Astrocyte (in vitro differentiated cells and primary cell): ENCODE results near the gene CUL4B. TPM values are rescaled to one million over a fixed set of nuclear protein-coding genes. Genes with fewer than 3 reads are reported as not detected.
A peak's percentile ranks its signal among the peaks of the same experiment; 100 is the strongest.

ENCODE experiments used
- DNase-seq: peaks from one replicate; pipeline ENCODE4 v3.0.0-alpha.2; 2010; ENCODE audit warnings: low read depth
- FAIRE-seq: peaks from 2 replicates; lab custom pipeline; 2011; peaks lifted over from hg19 to GRCh38; lab: Jason Lieb, UNC
- H2AFZ ChIP-seq: 2 replicates; pipeline ENCODE4 v1.6.0; 2012; ENCODE audit warnings: low read depth, low read length, inconsistent platforms
- H3K27ac ChIP-seq: 2 replicates; pipeline ENCODE4 v1.5.1; 2011; ENCODE audit warnings: low read depth, low read length, inconsistent platforms
- H3K27me3 ChIP-seq: 2 replicates; pipeline ENCODE4 v1.6.0; 2011; ENCODE audit warnings: low read length, inconsistent platforms; ENCODE audit not compliant: insufficient read depth
- H3K36me3 ChIP-seq: 2 replicates; pipeline ENCODE4 v1.5.1; 2011; ENCODE audit warnings: low read length, inconsistent platforms; ENCODE audit not compliant: insufficient read depth
- H3K4me1 ChIP-seq: 2 replicates; pipeline ENCODE4 v1.5.1; 2011; ENCODE audit warnings: low read length, inconsistent platforms; ENCODE audit not compliant: insufficient read depth
- H3K4me2 ChIP-seq: 2 replicates; pipeline ENCODE4 v1.6.0; 2012; ENCODE audit warnings: low read length, inconsistent platforms
- H3K4me3 ChIP-seq: 2 replicates; pipeline ENCODE4 v1.5.1; 2011; ENCODE audit warnings: low read depth, mild to moderate bottlenecking, low read length, inconsistent platforms; ENCODE audit not compliant: insufficient read depth
- H3K79me2 ChIP-seq: 2 replicates; pipeline ENCODE4 v1.6.0; 2012; ENCODE audit warnings: mild to moderate bottlenecking, low read length, inconsistent platforms; ENCODE audit not compliant: insufficient read depth
- H3K9ac ChIP-seq: 2 replicates; pipeline ENCODE4 v1.6.0; 2012; ENCODE audit warnings: mild to moderate bottlenecking, low read length, inconsistent platforms
- H3K9me3 ChIP-seq: 2 replicates; pipeline ENCODE4 v1.5.1; 2012; ENCODE audit warnings: low read depth, mild to moderate bottlenecking, low read length, inconsistent platforms; ENCODE audit not compliant: insufficient read depth
- H4K20me1 ChIP-seq: 2 replicates; pipeline ENCODE4 v1.6.0; 2012; ENCODE audit warnings: low read length, inconsistent platforms; ENCODE audit not compliant: insufficient read depth
- H3K27ac Mint-ChIP-seq: one replicate; pipeline ENCODE4 v1.8.0; 2021; ENCODE audit warnings: mild to moderate bottlenecking, mixed read lengths; ENCODE audit not compliant: unreplicated experiment
- H3K27me3 Mint-ChIP-seq: one replicate; pipeline ENCODE4 v1.8.0; 2021; ENCODE audit warnings: low read depth, mixed read lengths; ENCODE audit not compliant: unreplicated experiment
- H3K36me3 Mint-ChIP-seq: one replicate; pipeline ENCODE4 v1.8.0; 2021; ENCODE audit warnings: low read depth, mixed read lengths; ENCODE audit not compliant: unreplicated experiment
- H3K4me1 Mint-ChIP-seq: one replicate; pipeline ENCODE4 v1.8.0; 2021; ENCODE audit warnings: low read depth, mixed read lengths; ENCODE audit not compliant: unreplicated experiment
- H3K4me3 Mint-ChIP-seq: one replicate; pipeline ENCODE4 v1.8.0; 2021; ENCODE audit warnings: mild to moderate bottlenecking, moderate library complexity, mixed read lengths; ENCODE audit not compliant: unreplicated experiment
- H3K9me3 Mint-ChIP-seq: one replicate; pipeline ENCODE4 v1.8.0; 2021; ENCODE audit warnings: mild to moderate bottlenecking, mixed read lengths; ENCODE audit not compliant: unreplicated experiment
- EZH2 ChIP-seq: IDR thresholded peaks from 2 replicates; pipeline ENCODE4 v1.6.1; 2012; ENCODE audit warnings: mild to moderate bottlenecking, low read length, inconsistent platforms; ENCODE audit not compliant: insufficient read depth
- total RNA-seq: library from RNA; stranded (reverse); gene quantifications from 2 replicates; pipeline ENCODE4 v1.2.1, GENCODE V29; 2021
- TF ChIP-seq, protein P1 (sequence below): IDR thresholded peaks from 2 replicates; pipeline ENCODE4 v1.5.1; 2011; ENCODE audit warnings: low read depth, mild to moderate bottlenecking, inconsistent platforms, low read length, moderate library complexity; ENCODE audit not compliant: insufficient read depth

The CUL4B gene
- total RNA-seq, 1 donor from 2014 or later: 102 TPM

DNA sequence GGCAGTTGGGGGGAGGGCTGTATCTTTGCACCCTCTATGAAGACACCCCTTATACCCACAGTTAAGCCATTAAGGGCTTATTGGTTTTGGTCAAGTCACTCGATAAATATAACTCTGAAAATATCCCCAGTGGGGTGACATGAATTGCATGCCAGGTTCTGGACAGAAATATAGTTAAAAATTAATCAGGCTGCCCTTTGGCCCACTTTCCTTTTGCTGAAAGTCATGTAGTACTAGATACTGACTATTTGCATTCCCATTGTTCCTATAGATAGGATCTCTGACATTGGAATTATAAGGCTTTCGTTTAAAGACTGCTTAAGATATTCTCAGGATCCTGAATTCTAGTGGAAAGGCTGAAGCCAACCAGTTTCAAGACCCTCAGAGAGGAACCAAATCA lies 48.1 kb downstream of the CUL4B start:
- Mint-ChIP-seq H3K36me3 (no peaks in the 10 kb centered on the region), H3K9me3 (no peaks in the 10 kb centered on the region), H3K4me3 (no peak overlapping the region), H3K4me1 (peaks cover under 1% of the 10 kb centered on the region), H3K27ac (no peak overlapping the region), H3K27me3 (no peaks in the 10 kb centered on the region)
- Histone ChIP-seq H3K4me3 (no peak overlapping the region), H3K36me3 (no peaks in the 10 kb centered on the region), H3K4me1 (no peaks in the 10 kb centered on the region), H3K4me2 (no peak overlapping the region), H3K27me3 (no peaks in the 10 kb centered on the region), H3K9me3 (no peaks in the 10 kb centered on the region), H3K79me2 (no peaks in the 10 kb centered on the region), H3K27ac (no peak overlapping the region), H4K20me1 (no peaks in the 10 kb centered on the region), H3K9ac (no peak overlapping the region), H2AFZ (no peak overlapping the region)
- TF ChIP-seq EZH2: no peak
- TF ChIP-seq, protein P1, sequence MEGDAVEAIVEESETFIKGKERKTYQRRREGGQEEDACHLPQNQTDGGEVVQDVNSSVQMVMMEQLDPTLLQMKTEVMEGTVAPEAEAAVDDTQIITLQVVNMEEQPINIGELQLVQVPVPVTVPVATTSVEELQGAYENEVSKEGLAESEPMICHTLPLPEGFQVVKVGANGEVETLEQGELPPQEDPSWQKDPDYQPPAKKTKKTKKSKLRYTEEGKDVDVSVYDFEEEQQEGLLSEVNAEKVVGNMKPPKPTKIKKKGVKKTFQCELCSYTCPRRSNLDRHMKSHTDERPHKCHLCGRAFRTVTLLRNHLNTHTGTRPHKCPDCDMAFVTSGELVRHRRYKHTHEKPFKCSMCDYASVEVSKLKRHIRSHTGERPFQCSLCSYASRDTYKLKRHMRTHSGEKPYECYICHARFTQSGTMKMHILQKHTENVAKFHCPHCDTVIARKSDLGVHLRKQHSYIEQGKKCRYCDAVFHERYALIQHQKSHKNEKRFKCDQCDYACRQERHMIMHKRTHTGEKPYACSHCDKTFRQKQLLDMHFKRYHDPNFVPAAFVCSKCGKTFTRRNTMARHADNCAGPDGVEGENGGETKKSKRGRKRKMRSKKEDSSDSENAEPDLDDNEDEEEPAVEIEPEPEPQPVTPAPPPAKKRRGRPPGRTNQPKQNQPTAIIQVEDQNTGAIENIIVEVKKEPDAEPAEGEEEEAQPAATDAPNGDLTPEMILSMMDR: no peak
- no peak for DNase-seq
- no peak for FAIRE-seq

DNA sequence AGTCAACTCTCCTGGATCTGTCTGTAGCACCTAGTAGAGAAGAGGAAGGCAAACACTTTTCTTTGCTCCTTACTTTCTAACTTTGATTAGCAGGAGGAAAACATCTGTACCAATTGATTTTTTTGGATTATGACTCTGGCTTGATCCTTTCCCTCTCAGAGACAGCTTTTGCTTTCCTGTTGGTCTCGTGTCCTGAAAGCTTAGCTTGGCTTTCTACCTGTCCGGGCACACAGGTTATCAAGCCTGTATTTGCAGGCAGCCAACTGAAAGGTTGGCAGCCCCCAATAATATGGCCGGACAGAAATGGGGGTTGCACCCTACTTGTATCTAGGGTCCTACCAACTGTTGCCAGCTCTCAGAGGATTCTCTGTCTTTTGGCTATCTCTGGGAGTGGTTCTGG lies 48.5 kb downstream of the CUL4B start:
- no peaks in the 10 kb centered on the region for H3K79me2 ChIP-seq

DNA sequence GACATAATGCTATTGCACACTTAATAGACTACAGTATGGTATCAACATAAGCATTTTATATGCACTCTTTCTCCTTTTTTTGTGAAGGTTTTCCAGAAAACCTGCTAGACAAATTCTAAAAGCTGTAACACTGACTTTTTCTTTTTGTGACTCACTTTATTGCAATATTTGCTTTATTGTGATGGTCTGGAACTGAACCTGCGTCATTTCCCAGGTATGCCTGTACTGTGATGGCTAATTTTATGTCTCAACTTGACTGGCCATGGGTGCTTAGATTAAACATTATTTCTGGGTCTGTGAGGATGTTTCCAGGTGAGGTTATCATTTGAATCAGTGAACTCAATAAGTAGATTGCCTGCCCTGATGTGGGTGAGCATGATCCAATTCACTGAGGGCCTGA lies 56.2 kb downstream of the CUL4B start:
- H3K9me3 Mint-ChIP-seq: no peaks in the 10 kb centered on the region
- H3K4me1 Mint-ChIP-seq: no peaks in the 10 kb centered on the region
- DNase-seq (no peak), FAIRE-seq (peak; percentile 43)
- Histone ChIP-seq H4K20me1 (no peaks in the 10 kb centered on the region), H3K27me3 (no peaks in the 10 kb centered on the region), H3K4me1 (no peaks in the 10 kb centered on the region), H2AFZ (no peak overlapping the region), H3K4me2 (no peak overlapping the region), H3K36me3 (no peaks in the 10 kb centered on the region), H3K9me3 (no peaks in the 10 kb centered on the region), H3K79me2 (no peaks in the 10 kb centered on the region), H3K4me3 (no peak overlapping the region), H3K27ac (no peak overlapping the region), H3K9ac (no peak overlapping the region)
- no peak overlapping the region for H3K4me3 Mint-ChIP-seq
- no peaks in the 10 kb centered on the region for H3K27me3 Mint-ChIP-seq
- no peak overlapping the region for H3K27ac Mint-ChIP-seq
- no peak for TF ChIP-seq EZH2
- TF ChIP-seq, protein P1: no peak
- no peaks in the 10 kb centered on the region for H3K36me3 Mint-ChIP-seq

More for the DNA sequence above, 48.5 kb downstream of the CUL4B start:
- Histone ChIP-seq H2AFZ (no peak overlapping the region), H3K36me3 (no peaks in the 10 kb centered on the region), H4K20me1 (no peaks in the 10 kb centered on the region), H3K4me3 (no peak overlapping the region), H3K27ac (no peak overlapping the region), H3K4me1 (no peaks in the 10 kb centered on the region), H3K9me3 (no peaks in the 10 kb centered on the region), H3K27me3 (no peaks in the 10 kb centered on the region), H3K4me2 (no peak overlapping the region), H3K9ac (no peak overlapping the region)
- FAIRE-seq: no peak
- DNase-seq: no peak
- no peaks in the 10 kb centered on the region for H3K36me3 Mint-ChIP-seq
- no peaks in the 10 kb centered on the region for H3K27me3 Mint-ChIP-seq
- H3K4me3 Mint-ChIP-seq: no peak overlapping the region
- no peak overlapping the region for H3K27ac Mint-ChIP-seq
- H3K9me3 Mint-ChIP-seq: no peaks in the 10 kb centered on the region
- TF ChIP-seq, protein P1: no peak
- no peak for TF ChIP-seq EZH2
- no peaks in the 10 kb centered on the region for H3K4me1 Mint-ChIP-seq
